BJ (cell line): Measurements from ENCODE around the gene ANO10. TPM values are rescaled to one million over a fixed set of nuclear protein-coding genes. Genes with fewer than 3 reads are reported as not detected.

Experiments
- CTCF ChIA-PET: fragments of 350-600 bp; formaldehyde crosslinking; extraction: SDS; loops from one replicate; lab custom pipeline; 2021; ENCODE audit warnings: antibody characterized with exemption, inconsistent platforms; lab: Yijun Ruan, JAX
- POLR2A ChIA-PET: fragments of 300-600 bp; sonication (Branson Sonifier 250); formaldehyde crosslinking; extraction: SDS; loops from one replicate; lab custom pipeline; 2021; ENCODE audit warnings: antibody characterized with exemption; lab: Charles Lee
- DNase-seq: peaks from one replicate; pipeline ENCODE4 v3.0.0-alpha.2; 2011; ENCODE audit warnings: low read depth
- H3K27me3 ChIP-seq: 2 replicates; pipeline ENCODE4 v1.6.0; 2011; ENCODE audit warnings: low read length; ENCODE audit not compliant: control insufficient read depth, insufficient read depth
- H3K36me3 ChIP-seq: 2 replicates; pipeline ENCODE4 v1.5.1; 2011; ENCODE audit warnings: low read length; ENCODE audit not compliant: control insufficient read depth, insufficient read depth
- H3K4me3 ChIP-seq: 2 replicates; pipeline ENCODE4 v1.5.1; 2011; ENCODE audit warnings: low read depth, mild to moderate bottlenecking, control low read depth, low read length
- polyA plus RNA-seq: library from polyadenylated mRNA; depleted of rRNA; stranded (reverse); fragments of >200 nt; gene quantifications from 2 replicates; pipeline ENCODE4 v1.2.3, GENCODE V29; 2011
- TF ChIP-seq, protein P1 (sequence below): IDR thresholded peaks from 2 replicates; pipeline ENCODE4 v1.5.1; 2011; ENCODE audit warnings: low read depth, mild to moderate bottlenecking, control low read depth, inconsistent platforms, low read length, moderate library complexity; ENCODE audit not compliant: insufficient read depth

The ANO10 gene
- polyA plus RNA-seq, 1 experiment = 36.6 TPM

DNA sequence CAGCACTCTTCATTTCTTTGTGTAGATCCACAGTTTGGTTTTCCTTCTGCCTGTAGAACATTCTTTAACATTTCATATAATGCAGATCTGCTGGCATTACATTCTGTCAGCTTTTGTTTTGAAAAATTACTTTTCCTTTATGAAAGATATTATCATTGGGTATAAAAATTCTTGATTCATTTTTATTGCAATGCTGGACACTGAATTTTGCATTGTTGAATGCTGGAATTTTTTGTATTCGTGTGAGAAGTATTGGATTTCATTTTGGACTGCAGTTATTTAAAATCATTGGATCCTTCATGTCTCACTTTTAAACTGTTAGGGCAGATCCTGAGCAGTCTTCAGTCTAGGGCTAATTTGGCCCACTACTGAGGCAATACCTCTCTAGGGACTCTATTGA, 268.4 kb downstream of the ANO10 start:
- TF ChIP-seq, protein P1, sequence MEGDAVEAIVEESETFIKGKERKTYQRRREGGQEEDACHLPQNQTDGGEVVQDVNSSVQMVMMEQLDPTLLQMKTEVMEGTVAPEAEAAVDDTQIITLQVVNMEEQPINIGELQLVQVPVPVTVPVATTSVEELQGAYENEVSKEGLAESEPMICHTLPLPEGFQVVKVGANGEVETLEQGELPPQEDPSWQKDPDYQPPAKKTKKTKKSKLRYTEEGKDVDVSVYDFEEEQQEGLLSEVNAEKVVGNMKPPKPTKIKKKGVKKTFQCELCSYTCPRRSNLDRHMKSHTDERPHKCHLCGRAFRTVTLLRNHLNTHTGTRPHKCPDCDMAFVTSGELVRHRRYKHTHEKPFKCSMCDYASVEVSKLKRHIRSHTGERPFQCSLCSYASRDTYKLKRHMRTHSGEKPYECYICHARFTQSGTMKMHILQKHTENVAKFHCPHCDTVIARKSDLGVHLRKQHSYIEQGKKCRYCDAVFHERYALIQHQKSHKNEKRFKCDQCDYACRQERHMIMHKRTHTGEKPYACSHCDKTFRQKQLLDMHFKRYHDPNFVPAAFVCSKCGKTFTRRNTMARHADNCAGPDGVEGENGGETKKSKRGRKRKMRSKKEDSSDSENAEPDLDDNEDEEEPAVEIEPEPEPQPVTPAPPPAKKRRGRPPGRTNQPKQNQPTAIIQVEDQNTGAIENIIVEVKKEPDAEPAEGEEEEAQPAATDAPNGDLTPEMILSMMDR = no peak
- POLR2A ChIA-PET = no interaction called here
- Histone ChIP-seq H3K36me3 (peaks cover 1% of the 10 kb centered on the region; the same call in 1 of the 2 replicates), H3K27me3 (no peaks in the 10 kb centered on the region), H3K4me3 (no peak overlapping the region)
- no peak for DNase-seq
- CTCF ChIA-PET = interaction anchor here (0.9 kb wide), 1 partner anchor 12 kb away, joined by 3 read pairs; no protein-coding TSS in a partner anchor

DNA sequence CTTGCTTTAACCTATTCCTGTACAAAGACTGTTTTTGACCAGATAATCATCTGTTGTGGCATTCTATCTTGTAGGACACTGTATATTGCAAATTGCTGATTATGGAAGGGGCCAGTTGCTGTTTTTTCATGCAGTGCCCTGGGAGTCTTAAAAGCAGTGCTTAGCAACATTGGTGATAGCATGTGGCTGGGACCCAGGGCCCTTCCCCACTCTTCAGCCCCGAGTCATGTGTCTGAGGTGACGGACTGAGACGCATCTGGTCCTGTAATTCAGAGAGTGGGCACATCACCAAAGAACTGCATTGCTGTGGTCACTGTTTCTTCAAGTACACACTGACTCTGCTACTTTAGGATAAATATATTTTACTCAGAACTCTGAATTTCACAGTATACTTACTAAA, 272.1 kb downstream of the ANO10 start:
- CTCF ChIA-PET = interaction anchor here (0.8 to 1.9 kb wide), 2 partner anchors 9 to 152 kb away, joined by 3 to 4 read pairs; no protein-coding TSS in a partner anchor
- TF ChIP-seq, protein P1 = no peak
- POLR2A ChIA-PET = no interaction called here
- no peak overlapping the region for H3K4me3 ChIP-seq
- no peaks in the 10 kb centered on the region for H3K27me3 ChIP-seq
- H3K36me3 ChIP-seq = peaks cover 12% of the 10 kb centered on the region
- no peak for DNase-seq

DNA sequence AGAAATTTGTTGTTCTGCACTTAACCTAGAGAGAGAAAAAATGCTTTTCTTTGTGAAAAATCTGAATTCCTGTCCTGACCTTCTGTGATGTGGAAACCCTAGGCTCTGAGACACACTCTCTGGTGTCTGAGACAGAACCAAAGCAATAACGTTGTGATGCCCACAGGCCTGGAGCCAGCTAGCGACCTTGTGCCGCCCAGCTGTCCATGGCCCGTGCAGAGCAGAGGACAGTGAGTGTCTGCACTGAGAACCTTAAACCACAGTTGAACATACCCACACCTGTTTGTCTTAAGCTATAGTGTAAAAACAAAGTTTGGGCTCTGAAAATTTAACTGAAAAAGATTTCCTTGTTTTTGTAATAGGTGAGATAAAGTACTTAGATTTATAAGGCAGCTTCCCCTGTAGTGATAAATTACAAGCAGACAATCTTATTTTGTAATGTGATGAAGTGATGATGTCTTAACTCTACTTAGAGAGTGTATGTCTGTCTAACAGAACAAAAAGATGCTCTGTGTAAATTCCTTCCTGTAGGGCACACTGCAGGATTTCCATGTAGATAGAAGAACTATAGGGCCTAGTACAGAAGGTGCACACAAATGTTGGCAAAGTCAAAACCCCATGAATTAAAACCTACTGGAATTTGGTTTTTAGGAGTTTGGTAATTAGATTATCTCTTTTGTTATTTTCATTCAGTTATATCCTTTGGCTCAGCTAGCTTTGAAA, 272.8 kb downstream of the ANO10 start:
- DNase-seq = no peak
- Histone ChIP-seq H3K4me3 (no peak overlapping the region), H3K27me3 (no peaks in the 10 kb centered on the region), H3K36me3 (peaks cover 14% of the 10 kb centered on the region)
- CTCF ChIA-PET = interaction anchor here (1.9 kb wide), 1 partner anchor 10 kb away, joined by 4 read pairs; no protein-coding TSS in a partner anchor
- TF ChIP-seq, protein P1 = no peak
- POLR2A ChIA-PET = no interaction called here

DNA sequence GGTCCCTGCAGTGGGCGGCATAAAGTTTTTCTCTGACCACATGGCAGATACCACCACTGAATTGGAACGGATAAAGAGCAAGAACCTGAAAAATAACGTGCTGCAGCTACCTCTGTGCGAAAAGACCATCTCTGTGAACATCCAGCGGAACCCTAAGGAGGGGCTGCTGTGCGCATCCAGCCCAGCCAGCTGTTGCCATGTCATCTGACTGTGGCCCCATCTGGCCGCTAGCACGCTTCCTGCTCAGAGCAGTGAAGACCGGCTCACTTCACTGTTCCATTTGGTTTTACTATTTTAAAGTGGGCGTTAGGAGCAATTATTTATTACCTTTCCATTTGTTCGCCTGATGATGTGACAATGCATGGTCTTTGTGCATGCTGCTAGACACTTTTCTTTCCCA, 273.5 kb downstream of the ANO10 start:
- CTCF ChIA-PET = no interaction called here
- H3K4me3 ChIP-seq = no peak overlapping the region
- TF ChIP-seq, protein P1 = no peak
- H3K36me3 ChIP-seq = peaks cover 14% of the 10 kb centered on the region
- no peak for DNase-seq
- POLR2A ChIA-PET = no interaction called here
- no peaks in the 10 kb centered on the region for H3K27me3 ChIP-seq

DNA sequence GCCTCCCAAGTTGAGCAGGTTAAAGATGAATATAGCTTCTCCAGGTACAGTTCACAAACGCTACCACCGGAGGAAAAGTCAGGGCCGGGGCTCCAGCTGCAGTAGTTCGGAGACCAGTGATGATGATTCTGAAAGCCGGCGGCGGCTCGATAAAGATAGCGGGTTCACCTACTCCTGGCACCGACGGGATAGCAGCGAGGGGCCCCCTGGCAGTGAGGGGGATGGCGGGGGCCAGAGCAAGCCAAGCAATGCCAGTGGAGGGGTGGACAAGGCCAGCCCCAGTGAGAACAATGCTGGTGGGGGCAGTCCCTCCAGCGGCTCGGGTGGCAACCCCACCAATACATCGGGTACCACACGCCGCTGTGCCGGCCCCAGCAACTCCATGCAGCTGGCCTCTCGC, 274.0 kb downstream of the ANO10 start:
- H3K27me3 ChIP-seq = no peaks in the 10 kb centered on the region
- TF ChIP-seq, protein P1 = no peak
- ChIA-PET CTCF (no interaction called here), POLR2A (no interaction called here)
- H3K4me3 ChIP-seq = no peak overlapping the region
- DNase-seq = no peak
- peaks cover 14% of the 10 kb centered on the region for H3K36me3 ChIP-seq
